GM12878 (cell line): ENCODE results near the gene TMCC2. TPM values are rescaled to one million over a fixed set of nuclear protein-coding genes. Genes with fewer than 3 reads are reported as not detected.

Experiments used
- ATAC-seq: fragments of 200-7000 bp; cut with Tn5 transposase; 3 replicates; pipeline ENCODE4 v1.9.1; 2020; ENCODE audit warnings: mild to moderate bottlenecking, moderate library complexity
- BruUV-seq: library from RNA; stranded (reverse); fragments of 400-500 nt; replicated peaks from 2 replicates; lab custom pipeline; 2021; lab: Mats Ljungman, UMichigan
- CTCF ChIA-PET: fragments of 300-600 bp; sonication (Branson Sonifier 250); formaldehyde crosslinking; extraction: SDS; loops from one replicate; lab custom pipeline; 2021; ENCODE audit warnings: inconsistent platforms; lab: Yijun Ruan, JAX
- POLR2A ChIA-PET: fragments of 350-600 bp; formaldehyde crosslinking; extraction: SDS; loops from one replicate; lab custom pipeline; 2021; ENCODE audit warnings: inconsistent platforms; lab: Charles Lee
- RAD21 ChIA-PET: fragments of 300-600 bp; sonication (Branson Sonifier 250); formaldehyde crosslinking; loops from one replicate; lab custom pipeline; 2023; ENCODE audit warnings: antibody characterized with exemption; ENCODE audit not compliant: unreplicated experiment; lab: Charles Lee
- SMC1A ChIA-PET: fragments of 300-600 bp; sonication (Branson Sonifier 250); formaldehyde crosslinking; loops from one replicate; lab custom pipeline; 2023; ENCODE audit not compliant: unreplicated experiment, uncharacterized antibody; lab: Charles Lee
- DNase-seq: peaks from one replicate; pipeline ENCODE4 v3.0.0-alpha.2; 2011; ENCODE audit warnings: low read depth, low spot score
- FAIRE-seq: peaks from 3 replicates; lab custom pipeline; 2011; peaks lifted over from hg19 to GRCh38; lab: Jason Lieb, UNC
- H2AFZ ChIP-seq: 2 replicates; pipeline ENCODE4 v1.6.0; 2011; ENCODE audit warnings: low read depth, low read length, control low read depth; ENCODE audit not compliant: control insufficient read depth
- H3K27ac ChIP-seq: 2 replicates; pipeline ENCODE4 v1.5.1; 2011; ENCODE audit warnings: control low read depth; ENCODE audit not compliant: control insufficient read depth, insufficient read depth
- H3K27me3 ChIP-seq, 2 experiments: replicated peaks in 1 of 2; 2 replicates each; pipeline versions ENCODE4 v1.6.0 to v1.6.1; 2011; ENCODE audit warnings: low read length in 1 of 2; ENCODE audit not compliant: control insufficient read depth in 2 of 2, insufficient read depth in 2 of 2
- H3K36me3 ChIP-seq, 2 experiments: 2 replicates each; pipeline ENCODE4 v1.5.1; 2011; ENCODE audit warnings: low read length in 1 of 2; ENCODE audit not compliant: control insufficient read depth in 2 of 2, insufficient read depth in 2 of 2
- H3K4me1 ChIP-seq: 2 replicates; pipeline ENCODE4 v1.6.1; 2011; ENCODE audit warnings: mild to moderate bottlenecking, low read length, moderate library complexity, mixed read lengths; ENCODE audit not compliant: control insufficient read depth, insufficient read depth
- H3K4me2 ChIP-seq: 2 replicates; pipeline ENCODE4 v1.6.0; 2011; ENCODE audit warnings: control low read depth; ENCODE audit not compliant: control insufficient read depth, insufficient read depth
- H3K4me3 ChIP-seq: fragments of 200-600 bp; sonication (generic); 2 replicates; pipeline ENCODE4 v1.5.1; 2016
- H3K79me2 ChIP-seq: 2 replicates; pipeline ENCODE4 v1.6.0; 2011; ENCODE audit warnings: low read length; ENCODE audit not compliant: control insufficient read depth, insufficient read depth
- H3K9ac ChIP-seq: 2 replicates; pipeline ENCODE4 v1.8.0; 2011; ENCODE audit warnings: low read length, control low read depth, mixed read lengths; ENCODE audit not compliant: control insufficient read depth, insufficient read depth
- H3K9me3 ChIP-seq: replicated peaks from 3 replicates; pipeline ENCODE4 v1.5.1; 2011; ENCODE audit warnings: mild to moderate bottlenecking, low read length; ENCODE audit not compliant: control insufficient read depth, insufficient read depth
- H4K20me1 ChIP-seq: 2 replicates; pipeline ENCODE4 v1.6.0; 2011; ENCODE audit not compliant: control insufficient read depth, insufficient read depth
- CREM ChIP-seq: IDR thresholded peaks from 2 replicates; pipeline ENCODE4 v1.6.1; 2014; ENCODE audit warnings: antibody characterized with exemption, low read depth
- IKZF1 ChIP-seq: fragments of 450-650 bp; conservative IDR thresholded peaks from 2 replicates; pipeline ENCODE4 v1.6.1; 2017; ENCODE audit warnings: antibody characterized with exemption, mild to moderate bottlenecking
- RAD21 ChIP-seq: IDR thresholded peaks from 2 replicates; pipeline ENCODE4 v1.6.1; 2011; ENCODE audit warnings: mild to moderate bottlenecking, low read depth, low read length, moderate library complexity; ENCODE audit not compliant: insufficient read depth
- WGBS: methylation state at CpG from one replicate; pipeline ENCODE4 v1.1.6; 2016; ENCODE audit warnings: low lambda C conversion rate; ENCODE audit not compliant: insufficient replicate concordance, insufficient coverage; ENCODE audit errors: missing lambda C conversion rate; 5-methylcytosine and 5-hydroxymethylcytosine counted together
- in situ Hi-C: fragments of 300-500 bp; cut with MboI; formaldehyde crosslinking; loops from 9 replicates; pipeline ENCODE4 v1.14.3; 2018; ENCODE audit warnings: mixed read lengths
- intact Hi-C: fragments of 100-400 bp; cut with micrococcal nuclease; formaldehyde crosslinking; loops from one replicate; pipeline ENCODE4 v1.14.2; 2022; ENCODE audit not compliant: unreplicated experiment
- polyA plus RNA-seq, 11 experiments: library from polyadenylated mRNA; depleted of rRNA in 4 of 11; unstranded in 6 of 11; stranded (reverse) in 5 of 11; fragments of >200 nt; fragmentation: Nextera tagmentation in 4 of 11; fragmentation: Illumina TruSeq in 1 of 11; extraction: Ambion mirVana in 4 of 11; extraction: Trizol in 1 of 11; gene quantifications; 1 replicate in 1 of 11; 2 replicates in 10 of 11; pipeline versions ENCODE4 v1.2.1 to v1.2.3, GENCODE V29; 2011 to 2016; ENCODE audit warnings: inconsistent platforms in 2 of 11, missing spikeins in 2 of 11, low read depth in 1 of 11
- total RNA-seq, 4 experiments: library from RNA; depleted of rRNA in 3 of 4; stranded (reverse); fragments of >200 nt in 3 of 4; fragmentation: Illumina TruSeq in 1 of 4; extraction: Trizol in 1 of 4; gene quantifications; 2 replicates each; pipeline versions ENCODE4 v1.2.1 to v1.2.3, GENCODE V29; 2013 to 2021

Gene TMCC2
- total and polyA plus RNA-seq, 10 of the 15 experiments (the other 5 are each of a cell fraction or from before 2014, with no cell fraction given), result 0.06 to 2.3 (median 0.76) TPM

- intact Hi-C loops, result no loop called here
- Histone ChIP-seq H2AFZ (no peak overlapping the region), H3K9me3 (no peaks in the 10 kb centered on the region; the same call in 2 of the 3 replicates), H3K4me3 (no peak overlapping the region), H3K9ac (no peak overlapping the region), H3K4me2 (no peak overlapping the region), H3K4me1 (peaks cover 22% of the 10 kb centered on the region), H3K79me2 (no peaks in the 10 kb centered on the region), H3K36me3 (no peaks in the 10 kb centered on the region), H3K27me3 (peaks cover 0 to 8% of the 10 kb centered on the region in 2 experiments; a peak in 2 of 4 replicates), H3K27ac (no peak overlapping the region), H4K20me1 (no peaks in the 10 kb centered on the region; the same call in 1 of the 2 replicates)
- CTCF ChIA-PET, result interaction anchor here (1.1 to 59.5 kb wide), 8 partner anchors 8 to 114 kb away, joined by 3 to 2333 read pairs (median 16); no protein-coding TSS in a partner anchor
- POLR2A ChIA-PET, result interaction anchor here (0.6 to 3.6 kb wide), 7 partner anchors 23 to 165 kb away, joined by 3 to 106 read pairs (median 6); no protein-coding TSS in a partner anchor
- in situ Hi-C loops, result no loop called here
- SMC1A ChIA-PET, result interaction anchor here (0.8 to 35.1 kb wide), 8 partner anchors 8 to 89 kb away, joined by 3 to 1445 read pairs (median 4); no protein-coding TSS in a partner anchor
- WGBS, result 21% methylated on average over 6 of the region's 7 CpGs
- DNase-seq (no peak), ATAC-seq (no peak), FAIRE-seq (no peak)
- TF ChIP-seq CREM, result no peak
- peak; percentile 14; the same call in 1 of the 2 replicates for TF ChIP-seq RAD21
- 0 out of 2 replicates have a peak, but pooled peaks have one; percentile 34 for TF ChIP-seq IKZF1
- no TSS peak for BruUV-seq
- RAD21 ChIA-PET, result interaction anchor here (0.8 to 23.9 kb wide), 10 partner anchors 8 to 124 kb away, joined by 3 to 892 read pairs (median 9); no protein-coding TSS in a partner anchor
Measured at GRCh38 chr1:205317311-205317917, 89.7 kb downstream of the TMCC2 start.
